Retinal pigment epithelial cell (primary cell): Measurements from ENCODE around the gene SLC25A5.
A peak's percentile ranks its signal among the peaks of the same experiment; 100 is the strongest.

Experiments used
- DNase-seq: peaks from one replicate; pipeline ENCODE4 v3.0.0-alpha.2; 2010; ENCODE audit warnings: low read depth
- H3K4me3 ChIP-seq: 2 replicates; pipeline ENCODE4 v1.5.1; 2011; ENCODE audit warnings: mild to moderate bottlenecking, low read length, control low read depth, moderate library complexity
- TF ChIP-seq, protein P1 (sequence below): conservative IDR thresholded peaks from 2 replicates; pipeline ENCODE4 v1.5.1; 2011; ENCODE audit warnings: low read depth, low read length, control low read depth, inconsistent platforms

The SLC25A5 gene

DNA sequence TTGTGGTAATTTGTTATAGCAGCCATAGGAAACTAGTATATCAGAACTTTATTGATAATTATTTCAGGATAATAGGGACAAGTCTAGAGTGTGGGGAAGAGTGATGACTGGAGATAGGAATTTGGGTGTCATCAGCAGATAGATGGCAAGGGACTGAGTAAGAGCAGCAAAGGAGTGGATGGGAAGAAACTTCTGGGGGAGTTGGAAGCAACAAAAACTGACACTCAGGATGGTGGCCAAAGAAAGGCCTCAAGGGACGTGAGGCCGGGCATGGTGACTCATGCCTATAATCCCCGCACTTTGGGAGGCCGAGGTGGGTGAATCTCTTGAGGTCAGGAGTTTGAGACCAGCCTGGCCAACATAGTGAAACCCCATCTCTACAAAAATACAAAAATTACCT lies 9.1 kb upstream of the SLC25A5 start:
- no peak for DNase-seq
- TF ChIP-seq, protein P1, sequence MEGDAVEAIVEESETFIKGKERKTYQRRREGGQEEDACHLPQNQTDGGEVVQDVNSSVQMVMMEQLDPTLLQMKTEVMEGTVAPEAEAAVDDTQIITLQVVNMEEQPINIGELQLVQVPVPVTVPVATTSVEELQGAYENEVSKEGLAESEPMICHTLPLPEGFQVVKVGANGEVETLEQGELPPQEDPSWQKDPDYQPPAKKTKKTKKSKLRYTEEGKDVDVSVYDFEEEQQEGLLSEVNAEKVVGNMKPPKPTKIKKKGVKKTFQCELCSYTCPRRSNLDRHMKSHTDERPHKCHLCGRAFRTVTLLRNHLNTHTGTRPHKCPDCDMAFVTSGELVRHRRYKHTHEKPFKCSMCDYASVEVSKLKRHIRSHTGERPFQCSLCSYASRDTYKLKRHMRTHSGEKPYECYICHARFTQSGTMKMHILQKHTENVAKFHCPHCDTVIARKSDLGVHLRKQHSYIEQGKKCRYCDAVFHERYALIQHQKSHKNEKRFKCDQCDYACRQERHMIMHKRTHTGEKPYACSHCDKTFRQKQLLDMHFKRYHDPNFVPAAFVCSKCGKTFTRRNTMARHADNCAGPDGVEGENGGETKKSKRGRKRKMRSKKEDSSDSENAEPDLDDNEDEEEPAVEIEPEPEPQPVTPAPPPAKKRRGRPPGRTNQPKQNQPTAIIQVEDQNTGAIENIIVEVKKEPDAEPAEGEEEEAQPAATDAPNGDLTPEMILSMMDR = no peak
- no peak overlapping the region for H3K4me3 ChIP-seq

DNA sequence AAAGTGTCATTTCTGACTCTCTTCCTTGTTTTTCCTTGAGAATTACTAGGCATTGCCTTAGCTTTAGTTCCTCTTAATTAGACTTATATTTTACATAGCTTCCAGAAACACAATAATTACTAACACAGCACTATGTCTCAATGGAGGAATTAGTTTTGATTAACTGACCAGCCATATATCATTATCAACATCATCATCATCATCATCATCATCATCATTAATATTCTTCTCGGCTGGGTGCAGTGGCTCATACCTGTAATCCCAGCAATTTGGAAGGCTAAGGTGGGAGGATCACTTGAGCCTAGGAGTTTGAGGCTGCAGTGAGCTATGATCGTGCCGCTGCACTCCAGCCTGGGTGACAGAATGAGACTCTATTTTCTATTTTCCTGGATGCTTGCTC lies 2.7 kb upstream of the SLC25A5 start:
- TF ChIP-seq, protein P1 = no peak
- no peak for DNase-seq
- H3K4me3 ChIP-seq = no peak overlapping the region

DNA sequence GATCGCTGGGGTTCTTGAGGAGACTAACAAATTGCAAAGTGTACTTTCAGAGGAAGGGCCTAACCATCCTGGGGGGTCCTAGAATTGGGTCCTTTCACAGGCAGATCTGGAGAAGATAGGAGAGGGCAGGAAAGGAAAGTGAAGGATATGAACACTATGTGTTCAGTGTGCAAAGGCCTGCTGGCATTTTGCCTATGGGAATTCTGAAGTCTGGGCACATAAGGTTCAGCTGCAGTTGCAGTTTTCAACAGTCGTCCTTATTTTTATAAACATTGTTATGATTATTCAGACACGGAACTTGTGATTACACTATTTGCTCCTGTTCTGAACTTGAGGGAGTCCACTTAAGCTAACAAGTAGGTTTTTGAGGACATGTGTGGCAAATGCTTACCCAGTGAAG lies 1.3 kb upstream of the SLC25A5 start:
- DNase-seq = no peak
- TF ChIP-seq, protein P1 = no peak
- H3K4me3 ChIP-seq = no peak overlapping the region

DNA sequence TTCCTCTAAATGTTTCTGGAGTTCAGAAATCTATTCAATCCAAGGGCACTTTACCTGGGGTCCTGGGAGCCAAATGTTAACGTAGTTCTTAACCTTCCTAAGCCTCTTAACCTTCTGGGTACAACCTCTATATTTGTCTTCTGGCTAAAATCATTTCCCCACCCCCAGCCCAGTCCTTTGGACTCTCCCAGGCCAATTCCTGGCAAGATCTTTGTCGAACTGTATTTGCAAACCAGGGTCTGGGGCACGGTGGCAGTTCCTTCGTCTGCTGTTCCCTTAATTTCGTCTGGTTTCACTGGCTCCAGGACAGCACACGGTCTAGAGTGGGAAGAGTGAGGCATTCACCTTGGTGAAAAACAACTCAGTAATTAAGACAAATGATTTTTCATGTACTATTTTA lies 811 bp upstream of the SLC25A5 start:
- TF ChIP-seq, protein P1 = no peak
- H3K4me3 ChIP-seq = no peak overlapping the region

DNA sequence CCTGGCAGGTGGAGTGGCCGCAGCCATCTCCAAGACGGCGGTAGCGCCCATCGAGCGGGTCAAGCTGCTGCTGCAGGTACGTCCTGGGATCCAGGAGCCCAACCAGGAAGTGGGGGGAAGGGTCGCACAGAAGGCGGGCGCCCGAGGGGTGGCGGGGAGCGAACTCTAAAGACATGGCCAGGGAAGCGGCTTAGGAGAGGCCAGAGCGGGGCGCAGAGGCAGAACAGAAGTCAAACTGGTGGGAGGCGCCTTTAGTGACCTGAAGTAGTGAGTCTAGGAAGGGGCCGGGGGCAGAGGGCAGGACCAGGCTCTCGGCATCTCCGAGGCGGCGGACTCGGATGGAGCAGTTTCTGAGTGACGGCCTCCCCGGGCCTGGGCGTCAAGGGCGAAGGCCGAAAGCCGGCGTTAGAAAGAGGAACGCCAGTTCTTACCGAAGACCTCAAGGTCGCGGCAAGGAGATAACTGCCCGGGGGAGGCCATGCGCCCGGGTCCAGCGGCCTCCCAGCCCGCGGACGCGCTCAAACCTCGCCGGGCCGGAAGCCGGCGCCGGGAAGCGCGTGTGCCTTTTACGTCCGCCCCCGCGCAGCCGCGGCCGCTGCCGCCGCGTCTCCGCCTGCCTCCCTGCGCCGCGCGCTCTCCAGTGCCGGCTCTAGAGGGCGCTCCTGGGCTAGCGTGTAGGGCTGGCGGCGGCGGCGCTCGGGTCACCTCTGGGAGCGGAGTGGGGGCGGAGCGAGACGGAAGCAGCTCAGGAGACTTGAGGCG lies 488 bp downstream of the SLC25A5 start:
- TF ChIP-seq, protein P1 = peak; percentile 53
- DNase-seq = no peak
- H3K4me3 ChIP-seq = peak overlapping the region; percentile 76

More for the DNA sequence above, 811 bp upstream of the SLC25A5 start:
- no peak for DNase-seq

DNA sequence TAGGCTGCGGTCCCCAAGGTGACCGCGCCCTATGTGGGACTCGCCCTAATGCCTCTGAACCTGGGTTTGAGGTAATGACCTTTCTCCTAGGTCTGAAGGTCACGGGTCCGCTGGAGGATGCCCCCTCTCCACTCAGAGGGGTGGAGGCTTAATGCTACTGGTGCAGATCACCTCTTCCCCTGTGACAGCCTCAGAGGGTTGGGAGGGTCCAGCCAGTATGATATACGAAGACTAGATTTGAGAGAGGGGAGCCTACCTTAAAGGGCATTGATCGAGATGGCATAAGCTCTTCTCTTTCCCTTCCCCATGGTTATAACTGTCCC lies 1.0 kb downstream of the SLC25A5 start:
- TF ChIP-seq, protein P1 = no peak
- peak overlapping the region; percentile 70 for H3K4me3 ChIP-seq
- no peak for DNase-seq

DNA sequence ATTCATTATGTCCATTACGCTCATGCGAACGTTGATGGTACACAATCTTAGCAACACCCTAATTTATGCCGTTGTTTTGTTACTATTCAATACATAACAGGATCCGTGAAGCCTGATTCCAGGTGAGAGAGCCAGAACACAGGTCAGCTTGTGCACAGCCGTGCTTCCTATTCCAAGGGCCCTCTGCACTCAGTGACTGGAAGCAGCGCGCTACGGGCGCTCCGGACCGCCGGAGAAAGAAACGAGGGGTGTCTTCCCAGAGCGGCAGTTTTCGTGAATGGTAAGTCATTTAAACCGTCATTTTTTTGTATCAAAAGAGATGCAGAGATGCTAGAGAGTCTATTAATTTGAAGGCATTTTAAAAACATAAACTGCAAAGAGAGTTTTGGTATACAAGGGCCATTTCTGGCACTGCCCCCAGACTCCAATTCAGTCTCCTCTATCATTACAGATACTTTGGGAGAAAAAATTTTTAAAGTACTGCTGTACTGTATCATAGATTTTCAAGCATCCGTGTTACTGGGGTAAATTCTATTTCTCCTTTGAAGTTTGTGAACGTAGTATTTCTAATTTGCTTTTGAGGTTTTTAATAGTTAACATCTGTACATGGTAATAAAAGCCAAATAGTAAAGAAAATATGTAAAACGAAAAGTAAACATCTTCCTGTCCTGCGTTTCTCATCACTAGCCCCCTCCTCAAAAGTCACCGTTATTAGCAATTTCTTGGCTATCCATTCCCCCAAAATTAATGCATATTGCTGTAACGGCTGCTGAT lies 6.6 kb downstream of the SLC25A5 start:
- TF ChIP-seq, protein P1 = no peak
- no peak for DNase-seq
- no peak overlapping the region for H3K4me3 ChIP-seq
